OCI-LY1 (cell line): ENCODE results near the gene DGKB.

ENCODE experiments used
- CTCF ChIP-seq: fragments of 200-600 bp; sonication (generic), shearing (Covaris generic); IDR thresholded peaks from 2 replicates; pipeline ENCODE4 v1.5.1; 2017; ENCODE audit warnings: mild to moderate bottlenecking, antibody characterized with exemption, low read length, moderate library complexity, mixed read lengths
- EZH2 ChIP-seq: fragments of 200-600 bp; sonication (generic), shearing (Covaris generic); IDR thresholded peaks from 2 replicates; pipeline ENCODE4 v1.8.0; 2017; ENCODE audit warnings: borderline replicate concordance, mixed run types, mild to moderate bottlenecking, antibody characterized with exemption, low read length, moderate library complexity, mixed read lengths

GRCh38 chr7:14449291-14449690 lies 453.3 kb downstream of the DGKB start:
- TF ChIP-seq CTCF, result no peak
- no peak for TF ChIP-seq EZH2
